Panc1 (cell line): ENCODE measurements around the gene CRHBP.
"Not testable (repeated sequence)": the region's sequence is repeated elsewhere in the genome, so short reads cannot be mapped to it uniquely, and the experiment has no call there.

Experiments used
- SIN3A ChIP-seq: IDR thresholded peaks from 2 replicates; pipeline ENCODE4 v1.6.1; 2012; ENCODE audit warnings: low read depth, mild to moderate bottlenecking, low read length, moderate library complexity, borderline replicate concordance; ENCODE audit not compliant: insufficient read depth
- TF ChIP-seq, protein P1 (sequence below): fragments of 450-650 bp; IDR thresholded peaks from 2 replicates; pipeline ENCODE4 v1.5.1; 2017; ENCODE audit warnings: mild to moderate bottlenecking

DNA sequence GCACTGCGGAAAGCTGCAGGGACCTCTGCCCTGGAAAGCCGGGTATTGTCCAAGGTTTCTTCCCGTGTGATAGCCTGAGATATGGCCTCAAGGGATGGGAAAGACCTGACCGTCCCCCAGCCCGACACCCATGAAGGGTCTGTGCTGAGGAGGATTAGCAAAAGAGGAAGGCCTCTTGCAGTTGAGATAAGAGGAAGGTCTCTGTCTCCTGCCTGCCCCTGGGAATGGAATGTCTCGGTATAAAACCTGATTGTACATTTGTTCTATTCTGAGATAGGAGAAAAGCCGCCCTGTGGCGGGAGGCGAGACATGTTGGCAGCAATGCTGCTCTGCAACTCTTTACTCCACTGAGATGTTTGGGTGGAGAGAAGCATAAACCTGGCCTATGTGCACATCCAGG lies 7.6 kb upstream of the CRHBP start:
- TF ChIP-seq, protein P1, sequence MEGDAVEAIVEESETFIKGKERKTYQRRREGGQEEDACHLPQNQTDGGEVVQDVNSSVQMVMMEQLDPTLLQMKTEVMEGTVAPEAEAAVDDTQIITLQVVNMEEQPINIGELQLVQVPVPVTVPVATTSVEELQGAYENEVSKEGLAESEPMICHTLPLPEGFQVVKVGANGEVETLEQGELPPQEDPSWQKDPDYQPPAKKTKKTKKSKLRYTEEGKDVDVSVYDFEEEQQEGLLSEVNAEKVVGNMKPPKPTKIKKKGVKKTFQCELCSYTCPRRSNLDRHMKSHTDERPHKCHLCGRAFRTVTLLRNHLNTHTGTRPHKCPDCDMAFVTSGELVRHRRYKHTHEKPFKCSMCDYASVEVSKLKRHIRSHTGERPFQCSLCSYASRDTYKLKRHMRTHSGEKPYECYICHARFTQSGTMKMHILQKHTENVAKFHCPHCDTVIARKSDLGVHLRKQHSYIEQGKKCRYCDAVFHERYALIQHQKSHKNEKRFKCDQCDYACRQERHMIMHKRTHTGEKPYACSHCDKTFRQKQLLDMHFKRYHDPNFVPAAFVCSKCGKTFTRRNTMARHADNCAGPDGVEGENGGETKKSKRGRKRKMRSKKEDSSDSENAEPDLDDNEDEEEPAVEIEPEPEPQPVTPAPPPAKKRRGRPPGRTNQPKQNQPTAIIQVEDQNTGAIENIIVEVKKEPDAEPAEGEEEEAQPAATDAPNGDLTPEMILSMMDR, result not testable (repeated sequence)
- not testable (repeated sequence) for TF ChIP-seq SIN3A
